Natural killer cell (primary cell): ENCODE results near the gene ABHD2. TPM values are rescaled to one million over a fixed set of nuclear protein-coding genes. Genes with fewer than 3 reads are reported as not detected.

ENCODE experiments used
- ATAC-seq, 3 donors: fragments of 150-1000 bp in 2 of 3; fragments of 200-7000 bp in 1 of 3; cut with Tn5 transposase; 1 replicate in 1 of 3; 2 replicates in 2 of 3; pipeline ENCODE4 v1.10.0; 2021; ENCODE audit warnings: mild to moderate bottlenecking in 2 of 3, moderate library complexity in 2 of 3
- DNase-seq, 2 donors: peaks; one replicate each; pipeline versions ENCODE4 v3.0.0 to v3.0.0-alpha.2; 2013 to 2021; ENCODE audit warnings: mixed read lengths in 1 of 2
- H3K27ac ChIP-seq: one replicate; pipeline ENCODE4 v1.5.1; 2013; ENCODE audit warnings: mild to moderate bottlenecking, low read length
- H3K27me3 ChIP-seq: one replicate; pipeline ENCODE4 v1.6.1; 2013; ENCODE audit warnings: low read length; ENCODE audit not compliant: control insufficient read depth, insufficient read depth
- H3K36me3 ChIP-seq: one replicate; pipeline ENCODE4 v1.6.1; 2013; ENCODE audit warnings: low read length; ENCODE audit not compliant: control insufficient read depth, insufficient read depth
- H3K4me1 ChIP-seq: one replicate; pipeline ENCODE4 v1.6.1; 2013; ENCODE audit warnings: low read length; ENCODE audit not compliant: control insufficient read depth, insufficient read depth
- H3K4me3 ChIP-seq: one replicate; pipeline ENCODE4 v1.5.1; 2013; ENCODE audit warnings: low read length
- H3K9me3 ChIP-seq: one replicate; pipeline ENCODE4 v1.6.1; 2013; ENCODE audit warnings: low read length; ENCODE audit not compliant: control insufficient read depth, insufficient read depth
- H3K27ac Mint-ChIP-seq, 2 donors: one replicate each; pipeline ENCODE4 v1.8.0; 2022; ENCODE audit warnings: mild to moderate bottlenecking in 2 of 2, mixed read lengths in 2 of 2, moderate library complexity in 1 of 2
- H3K27me3 Mint-ChIP-seq, 2 donors: one replicate each; pipeline ENCODE4 v1.8.0; 2022; ENCODE audit warnings: low read depth in 2 of 2, mixed read lengths in 2 of 2
- H3K36me3 Mint-ChIP-seq: one replicate; pipeline ENCODE4 v1.8.0; 2022; ENCODE audit warnings: mixed read lengths
- H3K4me1 Mint-ChIP-seq, 2 donors: one replicate each; pipeline ENCODE4 v1.8.0; 2022; ENCODE audit warnings: mixed read lengths in 2 of 2
- H3K4me3 Mint-ChIP-seq: one replicate; pipeline ENCODE4 v1.8.0; 2022; ENCODE audit warnings: mild to moderate bottlenecking, moderate library complexity, mixed read lengths
- H3K9me3 Mint-ChIP-seq, 2 donors: one replicate each; pipeline ENCODE4 v1.8.0; 2022; ENCODE audit warnings: mixed read lengths in 2 of 2
- WGBS: methylation state at CpG from one replicate; pipeline ENCODE4 v1.1.7; 2013; ENCODE audit warnings: missing lambda C conversion rate; ENCODE audit not compliant: insufficient coverage; 5-methylcytosine and 5-hydroxymethylcytosine counted together
- intact Hi-C: fragments of 100-400 bp; cut with micrococcal nuclease; formaldehyde crosslinking; loops from one replicate; pipeline ENCODE4 v1.14.2; 2022
- total RNA-seq, 4 donors: library from RNA; stranded (reverse); fragments of 120-200 nt in 1 of 4; gene quantifications; one replicate each; pipeline versions ENCODE4 v1.2.3 to v1.2.4, GENCODE V29; 2013 to 2022
- TF ChIP-seq, protein P1 (sequence below): fragments of 200-600 bp; IDR thresholded peaks from one replicate; pipeline ENCODE4 v1.8.0; 2022; ENCODE audit warnings: antibody characterized with exemption

Gene ABHD2
- total RNA-seq, 3 donors from 2014 or later (not counting 1 experiment from before 2014, with no cell fraction given): 187 to 236 (median 191) TPM

DNA sequence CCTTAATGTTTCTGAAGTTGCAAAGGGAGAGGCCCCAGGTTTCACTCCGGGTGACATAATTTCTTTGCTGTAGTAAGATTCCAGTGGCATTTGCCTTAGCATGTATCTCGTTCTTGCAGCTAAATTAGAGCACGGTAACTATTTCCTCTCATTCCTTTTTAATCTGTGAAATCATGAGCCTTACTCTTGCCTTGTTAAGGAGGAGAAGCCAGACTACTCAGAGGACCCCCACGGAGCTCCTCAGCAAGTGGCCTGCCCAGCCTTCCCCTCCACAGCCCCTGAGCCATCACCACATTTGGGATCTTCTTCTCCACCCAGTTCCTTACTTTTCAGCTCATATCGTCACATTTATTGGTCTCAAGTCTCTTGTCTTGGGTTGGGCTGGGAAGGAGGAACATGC lies 54.2 kb downstream of the ABHD2 start:
- WGBS: 85% methylated on average over 5 of the region's 5 CpGs
- H3K4me3 Mint-ChIP-seq: peak overlapping the region; percentile 13
- H3K9me3 Mint-ChIP-seq: no peaks in the 10 kb centered on the region
- Histone ChIP-seq H3K27me3 (no peaks in the 10 kb centered on the region), H3K9me3 (no peaks in the 10 kb centered on the region), H3K4me3 (no peak overlapping the region), H3K36me3 (no peaks in the 10 kb centered on the region), H3K4me1 (peaks cover 63% of the 10 kb centered on the region), H3K27ac (no peak overlapping the region)
- intact Hi-C loops: loop anchor here (2.0 kb wide), 1 partner anchor 54 kb away; the partner anchor contains the start of gene ABHD2
- peaks cover 79 to 82% of the 10 kb centered on the region in 2 donors for H3K4me1 Mint-ChIP-seq
- TF ChIP-seq, protein P1, sequence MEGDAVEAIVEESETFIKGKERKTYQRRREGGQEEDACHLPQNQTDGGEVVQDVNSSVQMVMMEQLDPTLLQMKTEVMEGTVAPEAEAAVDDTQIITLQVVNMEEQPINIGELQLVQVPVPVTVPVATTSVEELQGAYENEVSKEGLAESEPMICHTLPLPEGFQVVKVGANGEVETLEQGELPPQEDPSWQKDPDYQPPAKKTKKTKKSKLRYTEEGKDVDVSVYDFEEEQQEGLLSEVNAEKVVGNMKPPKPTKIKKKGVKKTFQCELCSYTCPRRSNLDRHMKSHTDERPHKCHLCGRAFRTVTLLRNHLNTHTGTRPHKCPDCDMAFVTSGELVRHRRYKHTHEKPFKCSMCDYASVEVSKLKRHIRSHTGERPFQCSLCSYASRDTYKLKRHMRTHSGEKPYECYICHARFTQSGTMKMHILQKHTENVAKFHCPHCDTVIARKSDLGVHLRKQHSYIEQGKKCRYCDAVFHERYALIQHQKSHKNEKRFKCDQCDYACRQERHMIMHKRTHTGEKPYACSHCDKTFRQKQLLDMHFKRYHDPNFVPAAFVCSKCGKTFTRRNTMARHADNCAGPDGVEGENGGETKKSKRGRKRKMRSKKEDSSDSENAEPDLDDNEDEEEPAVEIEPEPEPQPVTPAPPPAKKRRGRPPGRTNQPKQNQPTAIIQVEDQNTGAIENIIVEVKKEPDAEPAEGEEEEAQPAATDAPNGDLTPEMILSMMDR: no peak
- DNase-seq: no peak
- no peaks in the 10 kb centered on the region for H3K27me3 Mint-ChIP-seq
- H3K36me3 Mint-ChIP-seq: no peaks in the 10 kb centered on the region
- H3K27ac Mint-ChIP-seq: peak overlapping the region in 1 of 2 donors; percentile 95
- no peak for ATAC-seq

DNA sequence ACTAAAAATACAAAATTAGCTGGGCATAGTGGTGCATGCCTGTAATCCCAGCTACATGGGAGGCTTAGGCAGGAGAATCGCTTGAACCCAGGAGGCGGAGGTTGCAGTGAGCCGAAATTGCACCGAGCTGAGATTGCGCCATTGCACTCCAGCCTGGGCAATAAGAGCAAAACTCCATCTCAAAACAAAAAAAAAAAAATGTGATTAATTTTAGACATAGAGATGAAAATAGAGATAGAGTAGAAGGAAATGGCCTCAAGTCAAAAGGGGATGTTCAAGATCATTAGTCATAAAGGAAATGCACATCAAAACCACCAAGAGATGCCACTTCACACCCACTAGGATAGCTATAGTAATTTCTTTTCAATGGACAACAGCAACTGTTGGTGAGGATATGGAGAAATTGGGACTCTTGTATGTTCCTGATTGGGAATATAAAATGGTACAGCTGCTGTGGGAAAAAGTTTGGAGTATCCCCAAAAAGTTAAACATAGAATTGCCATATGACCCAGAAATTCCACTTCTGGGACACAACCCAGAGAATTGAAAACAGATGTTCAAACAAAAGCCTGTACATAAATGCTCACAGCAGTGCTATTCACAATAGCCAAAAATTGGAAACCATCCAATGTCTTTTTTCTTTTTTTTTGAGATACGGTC lies 55.4 kb downstream of the ABHD2 start:
- Mint-ChIP-seq H3K4me3 (peak overlapping the region; percentile 58), H3K27ac (peak overlapping the region in 1 of 2 donors; percentile 95), H3K9me3 (no peaks in the 10 kb centered on the region), H3K36me3 (no peaks in the 10 kb centered on the region), H3K27me3 (no peaks in the 10 kb centered on the region), H3K4me1 (peaks cover 67 to 70% of the 10 kb centered on the region in 2 donors)
- H3K27me3 ChIP-seq: no peaks in the 10 kb centered on the region
- DNase-seq (peak in 1 of 2 donors; percentile 50), ATAC-seq (peak; percentile 78 to 88 (median 84))
- peak overlapping the region; percentile 48 for H3K27ac ChIP-seq
- H3K4me1 ChIP-seq: peaks cover 55% of the 10 kb centered on the region
- H3K9me3 ChIP-seq: no peaks in the 10 kb centered on the region
- WGBS: 57% methylated on average over 4 of the region's 6 CpGs
- TF ChIP-seq, protein P1: no peak
- H3K4me3 ChIP-seq: no peak overlapping the region
- intact Hi-C loops: loop anchor here (1.0 to 2.0 kb wide), 2 partner anchors 10 to 55 kb away; partner anchors contain the start of gene ABHD2
- no peaks in the 10 kb centered on the region for H3K36me3 ChIP-seq

DNA sequence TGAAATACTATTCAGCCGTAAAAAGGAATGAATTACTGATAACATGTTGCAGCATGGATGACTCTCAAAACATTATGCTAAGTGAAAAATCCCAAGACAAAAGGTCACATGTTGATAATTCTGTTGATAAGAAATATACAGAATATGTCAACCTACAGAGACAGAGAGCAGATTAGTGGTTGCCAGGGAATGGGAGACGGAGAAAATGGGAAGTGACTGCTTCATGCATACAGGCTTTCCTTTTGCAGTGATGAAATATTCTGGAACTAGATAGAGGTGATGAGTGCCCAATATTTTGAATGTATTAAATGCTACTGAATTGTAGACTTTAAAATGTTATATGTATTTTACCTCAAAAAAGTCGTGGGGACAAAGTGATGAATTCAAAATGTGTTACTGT lies 56.2 kb downstream of the ABHD2 start:
- Histone ChIP-seq H3K27ac (peak overlapping the region; percentile 36), H3K4me3 (no peak overlapping the region), H3K36me3 (no peaks in the 10 kb centered on the region), H3K4me1 (peaks cover 47% of the 10 kb centered on the region), H3K9me3 (no peaks in the 10 kb centered on the region), H3K27me3 (no peaks in the 10 kb centered on the region)
- Mint-ChIP-seq H3K4me1 (peaks cover 60 to 66% of the 10 kb centered on the region in 2 donors), H3K4me3 (no peak overlapping the region), H3K36me3 (no peaks in the 10 kb centered on the region), H3K27ac (peak overlapping the region in 1 of 2 donors; percentile 95), H3K9me3 (no peaks in the 10 kb centered on the region), H3K27me3 (no peaks in the 10 kb centered on the region)
- DNase-seq (no peak), ATAC-seq (no peak)
- 97% methylated on average over 3 of the region's 3 CpGs for WGBS
- intact Hi-C loops: no loop called here
- TF ChIP-seq, protein P1: no peak
